Measurements from ENCODE around the gene LIMCH1.

The LIMCH1 gene

GRCh38 chr4:41602113-41602512 lies 64.2 kb downstream of the LIMCH1 start:
- no peak for DNase-seq (ENCODE audit: low spot score)
- no peak for FAIRE-seq

- DNase-seq (ENCODE audit: low spot score) (no peak), FAIRE-seq (no peak)
Observed at GRCh38 chr4:41602886-41603498, 65.0 kb downstream of the LIMCH1 start.

GRCh38 chr4:41609851-41610250 lies 71.9 kb downstream of the LIMCH1 start:
- DNase-seq (ENCODE audit: low spot score) (no peak), FAIRE-seq (no peak)

GRCh38 chr4:41610474-41610873 lies 72.5 kb downstream of the LIMCH1 start:
- no peak for FAIRE-seq
- DNase-seq (ENCODE audit: low spot score): no peak

- DNase-seq (ENCODE audit: low spot score): no peak
- FAIRE-seq: no peak
Observed at GRCh38 chr4:41611124-41611838, 73.3 kb downstream of the LIMCH1 start.

- DNase-seq (ENCODE audit: low spot score) (peak; percentile 16), FAIRE-seq (no peak)
Observed at GRCh38 chr4:41611881-41612871, 74.2 kb downstream of the LIMCH1 start.

- FAIRE-seq: no peak
Observed at GRCh38 chr4:41613386-41613785, 75.4 kb downstream of the LIMCH1 start.

GRCh38 chr4:41613821-41614220 lies 75.9 kb downstream of the LIMCH1 start:
- no peak for DNase-seq (ENCODE audit: low spot score)
- FAIRE-seq: no peak

More at GRCh38 chr4:41613386-41613785, 75.4 kb downstream of the LIMCH1 start:
- DNase-seq (ENCODE audit: low spot score): no peak

- no peak for FAIRE-seq
- no peak for DNase-seq (ENCODE audit: low spot score)
Observed at GRCh38 chr4:41614519-41614918, 76.6 kb downstream of the LIMCH1 start.

GRCh38 chr4:41619161-41619560 lies 81.2 kb downstream of the LIMCH1 start:
- no peak for DNase-seq (ENCODE audit: low spot score)
- no peak for FAIRE-seq

- no peak for DNase-seq (ENCODE audit: low spot score)
- FAIRE-seq: no peak
Observed at GRCh38 chr4:41620594-41621256, 82.8 kb downstream of the LIMCH1 start.

- FAIRE-seq (no peak), DNase-seq (ENCODE audit: low spot score) (no peak)
Observed at GRCh38 chr4:41622787-41623186, 84.8 kb downstream of the LIMCH1 start.

- DNase-seq (ENCODE audit: low spot score): no peak
- FAIRE-seq: no peak
Observed at GRCh38 chr4:41624765-41625164, 86.8 kb downstream of the LIMCH1 start.

GRCh38 chr4:41625531-41625930 lies 87.6 kb downstream of the LIMCH1 start:
- DNase-seq (ENCODE audit: low spot score) (no peak), FAIRE-seq (no peak)

- FAIRE-seq: no peak
- no peak for DNase-seq (ENCODE audit: low spot score)
Observed at GRCh38 chr4:41628936-41629335, 91.0 kb downstream of the LIMCH1 start.

- FAIRE-seq (no peak), DNase-seq (ENCODE audit: low spot score) (no peak)
Observed at GRCh38 chr4:41631523-41631922, 93.6 kb downstream of the LIMCH1 start.

GRCh38 chr4:41632481-41633073 lies 94.6 kb downstream of the LIMCH1 start:
- no peak for FAIRE-seq

GRCh38 chr4:41633321-41633720 lies 95.4 kb downstream of the LIMCH1 start:
- no peak for FAIRE-seq

More at GRCh38 chr4:41632481-41633073, 94.6 kb downstream of the LIMCH1 start:
- DNase-seq (ENCODE audit: low spot score): no peak

GRCh38 chr4:41635441-41635840 lies 97.5 kb downstream of the LIMCH1 start:
- DNase-seq (ENCODE audit: low spot score) (no peak), FAIRE-seq (no peak)

More at GRCh38 chr4:41633321-41633720, 95.4 kb downstream of the LIMCH1 start:
- no peak for DNase-seq (ENCODE audit: low spot score)

GRCh38 chr4:41638203-41638602 lies 100.2 kb downstream of the LIMCH1 start:
- FAIRE-seq (no peak), DNase-seq (ENCODE audit: low spot score) (no peak)

- FAIRE-seq (no peak), DNase-seq (ENCODE audit: low spot score) (no peak)
Observed at GRCh38 chr4:41638866-41639265, 100.9 kb downstream of the LIMCH1 start.
